Testis (tissue), 3 donors: ENCODE results near the gene MTCL1. TPM values are rescaled to one million over a fixed set of nuclear protein-coding genes. Genes with fewer than 3 reads are reported as not detected.

ENCODE experiments used
- DNase-seq: peaks from one replicate; pipeline ENCODE4 v3.0.0-alpha.2; 2019
- H3K27ac ChIP-seq, 2 donors: fragments of 200-600 bp; sonication (generic); one replicate each; pipeline ENCODE4 v1.5.1; 2019
- H3K27me3 ChIP-seq: fragments of 200-600 bp; sonication (generic); one replicate; pipeline ENCODE4 v1.5.1; 2019
- H3K36me3 ChIP-seq: fragments of 200-600 bp; sonication (generic); one replicate; pipeline ENCODE4 v1.5.1; 2017; ENCODE audit warnings: low read depth; ENCODE audit errors: missing control alignments
- H3K4me1 ChIP-seq: fragments of 200-600 bp; sonication (generic); one replicate; pipeline ENCODE4 v1.5.1; 2019
- H3K4me3 ChIP-seq, 2 donors: fragments of 200-600 bp; sonication (generic); one replicate each; pipeline ENCODE4 v1.5.1; 2017 to 2019
- H3K9me3 ChIP-seq: fragments of 200-600 bp; sonication (generic); one replicate; pipeline ENCODE4 v1.5.1; 2017
- POLR2A ChIP-seq: fragments of 450-650 bp; IDR thresholded peaks from one replicate; pipeline ENCODE4 v1.6.1; 2017; ENCODE audit warnings: antibody characterized with exemption, mild to moderate bottlenecking, moderate library complexity
- WGBS, 2 donors: methylation state at CpG; one replicate each; pipeline ENCODE4 v1.1.5; 2018; 5-methylcytosine and 5-hydroxymethylcytosine counted together
- intact Hi-C: fragments of 100-400 bp; cut with DNase I; formaldehyde crosslinking; loops from one replicate; pipeline ENCODE4 v1.15.1; 2023; ENCODE audit warnings: low total_unique reads
- polyA plus RNA-seq: library from polyadenylated mRNA; stranded (reverse); fragments of 350-450 nt; fragmentation: Illumina TruSeq; extraction: RNeasy Lipid Tissue Mini Kit (QIAGEN cat#74804); gene quantifications from one replicate; pipeline ENCODE4 v1.2.3, GENCODE V29; 2014; ENCODE audit warnings: low read depth, low replicate concordance; ENCODE audit not compliant: insufficient read depth
- total RNA-seq, 2 donors: library from RNA; depleted of rRNA; stranded (reverse); fragments of >200 nt; gene quantifications; one replicate each; pipeline ENCODE4 v1.2.3, GENCODE V29; 2016
- TF ChIP-seq, protein P1 (sequence below), 3 experiments: fragments of 450-650 bp in 2 of 3; fragments of 200-600 bp in 1 of 3; sonication (generic) in 1 of 3; IDR thresholded peaks; one replicate each; pipeline ENCODE4 v1.5.1; 2016 to 2019; ENCODE audit warnings: antibody characterized with exemption in 3 of 3, mild to moderate bottlenecking in 2 of 3, moderate library complexity in 1 of 3

MTCL1 gene
- total and polyA plus RNA-seq, 3 donors from 2014 or later = 27.5 to 139 (median 95.8) TPM

DNA sequence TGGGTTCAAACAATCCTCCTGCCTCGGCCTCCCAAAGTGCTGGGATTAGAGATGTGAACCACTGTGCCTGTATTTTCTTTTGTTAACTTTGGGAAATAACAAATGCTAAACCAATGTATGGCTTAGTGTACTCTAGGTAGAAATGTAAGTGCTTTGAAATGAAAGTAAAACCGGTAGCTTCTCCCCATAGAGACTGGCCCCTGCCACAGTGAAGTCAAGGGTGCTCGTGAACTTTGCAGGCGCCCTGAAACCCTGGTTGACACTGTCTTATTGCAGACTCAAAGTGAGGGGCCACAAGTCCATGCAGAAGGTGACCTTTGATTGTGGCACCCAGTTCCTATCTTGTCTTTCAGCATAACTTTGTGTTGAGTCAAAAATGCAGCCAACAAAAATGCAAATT is 24.2 kb upstream of the MTCL1 start:
- no peaks in the 10 kb centered on the region for H3K27me3 ChIP-seq
- WGBS, 2 donors = 92 to 98% methylated on average over 4 of the region's 4 CpGs
- H3K4me1 ChIP-seq = no peaks in the 10 kb centered on the region
- H3K9me3 ChIP-seq = no peaks in the 10 kb centered on the region
- intact Hi-C loops = no loop called here
- DNase-seq = no peak
- H3K27ac ChIP-seq = no peak overlapping the region
- H3K36me3 ChIP-seq = no peaks in the 10 kb centered on the region
- H3K4me3 ChIP-seq = no peak overlapping the region
- TF ChIP-seq, protein P1, sequence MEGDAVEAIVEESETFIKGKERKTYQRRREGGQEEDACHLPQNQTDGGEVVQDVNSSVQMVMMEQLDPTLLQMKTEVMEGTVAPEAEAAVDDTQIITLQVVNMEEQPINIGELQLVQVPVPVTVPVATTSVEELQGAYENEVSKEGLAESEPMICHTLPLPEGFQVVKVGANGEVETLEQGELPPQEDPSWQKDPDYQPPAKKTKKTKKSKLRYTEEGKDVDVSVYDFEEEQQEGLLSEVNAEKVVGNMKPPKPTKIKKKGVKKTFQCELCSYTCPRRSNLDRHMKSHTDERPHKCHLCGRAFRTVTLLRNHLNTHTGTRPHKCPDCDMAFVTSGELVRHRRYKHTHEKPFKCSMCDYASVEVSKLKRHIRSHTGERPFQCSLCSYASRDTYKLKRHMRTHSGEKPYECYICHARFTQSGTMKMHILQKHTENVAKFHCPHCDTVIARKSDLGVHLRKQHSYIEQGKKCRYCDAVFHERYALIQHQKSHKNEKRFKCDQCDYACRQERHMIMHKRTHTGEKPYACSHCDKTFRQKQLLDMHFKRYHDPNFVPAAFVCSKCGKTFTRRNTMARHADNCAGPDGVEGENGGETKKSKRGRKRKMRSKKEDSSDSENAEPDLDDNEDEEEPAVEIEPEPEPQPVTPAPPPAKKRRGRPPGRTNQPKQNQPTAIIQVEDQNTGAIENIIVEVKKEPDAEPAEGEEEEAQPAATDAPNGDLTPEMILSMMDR (IDR thresholded peaks at IDR 0.05) = no peak
- no peak for TF ChIP-seq POLR2A

DNA sequence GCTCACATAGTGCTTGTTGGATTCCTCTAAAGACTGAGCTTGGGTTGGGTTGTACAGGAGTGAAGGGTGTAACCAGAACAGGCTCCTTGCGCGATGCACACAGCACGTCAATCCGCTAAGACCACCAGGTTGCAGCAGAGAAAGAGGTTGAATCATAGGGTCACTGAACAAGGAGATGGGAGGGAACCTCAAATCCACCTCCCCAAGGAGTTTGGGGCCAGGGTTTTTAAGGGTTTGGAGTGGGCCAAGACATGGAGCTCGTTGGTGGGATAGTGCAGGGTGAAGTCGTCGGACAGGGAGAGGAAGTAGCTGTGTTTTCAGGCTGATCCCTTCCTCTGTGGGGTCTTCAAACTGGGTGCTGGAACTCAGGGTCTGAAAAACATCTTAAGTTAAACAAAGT is 20.8 kb upstream of the MTCL1 start:
- intact Hi-C loops = no loop called here
- TF ChIP-seq POLR2A = no peak
- TF ChIP-seq, protein P1 (IDR thresholded peaks at IDR 0.05) = no peak
- Histone ChIP-seq H3K4me3 (no peak overlapping the region), H3K27ac (no peak overlapping the region), H3K9me3 (no peaks in the 10 kb centered on the region), H3K36me3 (no peaks in the 10 kb centered on the region), H3K27me3 (no peaks in the 10 kb centered on the region), H3K4me1 (peaks cover 15% of the 10 kb centered on the region)
- DNase-seq = no peak
- WGBS, 2 donors = 92 to 97% methylated on average over 7 of the region's 7 CpGs

GRCh38 chr18:8685141-8685913 is 20.0 kb upstream of the MTCL1 start:
- Histone ChIP-seq H3K4me1 (peaks cover 15% of the 10 kb centered on the region), H3K9me3 (no peaks in the 10 kb centered on the region), H3K27me3 (no peaks in the 10 kb centered on the region), H3K4me3 (no peak overlapping the region), H3K27ac (peak overlapping the region; percentile 2 to 43), H3K36me3 (no peaks in the 10 kb centered on the region)
- no peak for TF ChIP-seq POLR2A
- TF ChIP-seq, protein P1 (IDR thresholded peaks at IDR 0.05) = no peak
- WGBS, 2 donors = 57 to 70% methylated on average over 13 of the region's 13 CpGs
- intact Hi-C loops = no loop called here
- DNase-seq = no peak

GRCh38 chr18:8685914-8686216 is 19.5 kb upstream of the MTCL1 start:
- no peaks in the 10 kb centered on the region for H3K36me3 ChIP-seq
- DNase-seq = no peak

More at GRCh38 chr18:8685914-8686216, 19.5 kb upstream of the MTCL1 start:
- WGBS, 2 donors = 89 to 98% methylated on average over 7 to 8 of the region's 8 CpGs
- TF ChIP-seq, protein P1 (IDR thresholded peaks at IDR 0.05) = no peak
- no peak for TF ChIP-seq POLR2A
- peaks cover 15% of the 10 kb centered on the region for H3K4me1 ChIP-seq
- H3K4me3 ChIP-seq = no peak overlapping the region
- intact Hi-C loops = no loop called here
- no peaks in the 10 kb centered on the region for H3K9me3 ChIP-seq
- H3K27me3 ChIP-seq = no peaks in the 10 kb centered on the region
- peak overlapping the region; percentile 2 to 43 for H3K27ac ChIP-seq
